H1 (cell line): Measurements from ENCODE around the gene ITPR1. TPM values are rescaled to one million over a fixed set of nuclear protein-coding genes. Genes with fewer than 3 reads are reported as not detected.

Source experiments
- ATF2 ChIP-seq: IDR thresholded peaks from 2 replicates; pipeline ENCODE4 v1.6.1; 2012; ENCODE audit warnings: low read length, inconsistent platforms
- BACH1 ChIP-seq: IDR thresholded peaks from 2 replicates; pipeline ENCODE4 v1.6.1; 2012; ENCODE audit warnings: low read length, improper control_type of control experiment
- CHD7 ChIP-seq: fragments of 300-600 bp; sonication (generic); IDR thresholded peaks from 2 replicates; pipeline ENCODE4 v1.7.1; 2012; ENCODE audit warnings: low read length, moderate library complexity, mild to moderate bottlenecking, inconsistent platforms; ENCODE audit not compliant: insufficient replicate concordance
- JUN ChIP-seq: IDR thresholded peaks from 2 replicates; pipeline ENCODE4 v1.6.1; 2011; ENCODE audit warnings: low read depth, mild to moderate bottlenecking, improper control_type of control experiment, low read length
- POLR2AphosphoS5 ChIP-seq: IDR thresholded peaks from 2 replicates; pipeline ENCODE4 v1.6.1; 2011; ENCODE audit warnings: low read depth, low read length
- SIX5 ChIP-seq: IDR thresholded peaks from 2 replicates; pipeline ENCODE4 v1.6.1; 2011; ENCODE audit warnings: mild to moderate bottlenecking, low read depth, low read length
- TAF1 ChIP-seq: IDR thresholded peaks from 2 replicates; pipeline ENCODE4 v1.6.1; 2011; ENCODE audit warnings: mild to moderate bottlenecking, low read depth, low read length
- TAF7 ChIP-seq: optimal IDR thresholded peaks from 2 replicates; pipeline ENCODE3; 2011; ENCODE audit warnings: low read depth, mild to moderate bottlenecking, inconsistent platforms, low read length, moderate library complexity, borderline replicate concordance
- TBP ChIP-seq: IDR thresholded peaks from 2 replicates; pipeline ENCODE4 v1.6.1; 2011; ENCODE audit warnings: low read depth, low read length, improper control_type of control experiment
- TCF12 ChIP-seq: IDR thresholded peaks from 2 replicates; pipeline ENCODE4 v1.6.1; 2011; ENCODE audit warnings: low read depth, mild to moderate bottlenecking, low read length
- TEAD4 ChIP-seq: IDR thresholded peaks from 2 replicates; pipeline ENCODE4 v1.6.1; 2012; ENCODE audit warnings: low read depth, low read length, inconsistent platforms, mixed read lengths
- polyA plus RNA-seq, 7 experiments: library from polyadenylated mRNA; depleted of rRNA in 3 of 7; stranded (reverse) in 5 of 7; unstranded in 2 of 7; fragments of >200 nt in 5 of 7; fragments of 200-250 nt in 2 of 7; gene quantifications; 1 replicate in 5 of 7; 2 replicates in 1 of 7; 4 replicates in 1 of 7; pipeline versions ENCODE4 v1.2.1 to v1.2.3, GENCODE V29; 2011 to 2013; ENCODE audit warnings: missing spikeins in 2 of 7, mixed read lengths in 2 of 7
- total RNA-seq: library from RNA; stranded (reverse); fragmentation: NEBNext Ultra II Directional; extraction: Animal tissue kit (Norgen Biotek cat#: 25700); gene quantifications from 2 replicates; pipeline ENCODE4 v1.2.1, GENCODE V29; 2021

The ITPR1 gene
- total and polyA plus RNA-seq, 2 of the 8 experiments (the other 6 are each of a cell fraction or from before 2014, with no cell fraction given): 2.5 to 16.3 TPM

- TF ChIP-seq CHD7 (no peak), TAF7 (no peak), BACH1 (no peak), POLR2AphosphoS5 (no peak), TCF12 (no peak), TBP (no peak), SIX5 (no peak), TAF1 (no peak), TEAD4 (no peak), ATF2 (no peak), JUN (no peak)
These were observed 179.7 kb downstream of the ITPR1 start (continued) for GRCh38 chr3:4672725-4673275.
